ENCODE data around the gene PTPRN2. TPM values are rescaled to one million over a fixed set of nuclear protein-coding genes. Genes with fewer than 3 reads are reported as not detected.

Gene PTPRN2
- total and polyA plus RNA-seq, 2 of the 8 experiments (the other 6 are each of a cell fraction or from before 2014, with no cell fraction given), result 2.6 to 4.5 TPM

DNA sequence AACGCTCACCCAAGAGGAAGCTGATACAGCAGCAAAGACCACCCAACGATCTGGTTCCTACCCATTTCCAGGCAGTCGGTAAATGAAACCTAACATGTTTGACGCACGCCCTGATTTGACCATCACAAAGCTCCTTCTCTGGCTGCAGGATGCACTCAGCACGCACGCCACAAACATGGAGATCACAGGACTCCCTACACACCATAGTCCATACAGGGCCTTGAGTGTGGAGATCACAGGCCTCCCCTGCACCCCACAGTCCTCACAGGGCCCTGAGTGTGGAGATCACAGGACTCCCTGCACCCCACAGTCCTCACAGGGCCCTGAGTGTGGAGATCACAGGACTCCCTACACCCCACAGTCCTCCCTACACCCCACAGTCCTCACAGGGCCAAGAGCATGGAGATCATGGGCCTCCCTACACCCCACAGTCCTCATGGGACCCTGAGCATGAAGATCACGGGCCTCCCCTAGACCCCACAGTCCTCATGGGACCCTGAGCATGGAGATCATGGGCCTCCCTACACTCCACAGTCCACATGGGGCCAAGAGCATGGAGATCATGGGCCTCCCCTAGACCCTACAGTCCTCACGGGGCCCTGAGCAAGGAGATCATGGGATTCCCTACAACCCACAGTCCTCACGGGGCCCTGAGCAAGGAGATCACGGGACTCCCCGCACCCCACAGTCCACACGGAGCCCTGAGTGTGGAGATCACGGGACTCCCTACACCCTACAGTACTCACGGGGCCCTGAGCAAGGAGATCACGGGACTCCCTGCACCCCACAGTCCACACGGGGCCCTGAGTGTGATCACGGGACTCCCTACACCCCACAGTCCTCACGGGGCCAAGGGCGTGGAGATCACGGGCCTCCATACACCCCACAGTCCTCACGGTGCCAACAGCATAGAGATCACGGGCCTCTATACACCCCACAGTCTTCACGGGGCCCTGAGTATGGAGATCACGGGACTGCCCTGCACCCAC is 841.6 kb downstream of the PTPRN2 start:
- Histone ChIP-seq H3K4me3 (ENCODE audit: extremely low read depth in 1 of 4, insufficient read depth in 2 of 4, low read depth in 3 of 4, low read length in 4 of 4) (no peak overlapping the region), H3K9me3 (ENCODE audit: insufficient read depth in 2 of 2, low read depth in 1 of 2, low read length in 1 of 2) (no peaks in the 10 kb centered on the region), H2AFZ (ENCODE audit: low read length) (no peak overlapping the region), H2BK12ac (ENCODE audit: low read depth, low read length) (no peak overlapping the region), H2AK5ac (ENCODE audit: low read depth, low read length) (no peak overlapping the region), H3K27me3 (replicated peaks in 1 of 4; ENCODE audit: control insufficient read depth in 3 of 4, extremely low read depth in 1 of 4, insufficient read depth in 3 of 4, low read length in 3 of 4) (no peaks in the 10 kb centered on the region), H3K4ac (replicated peaks; ENCODE audit: insufficient read length, low read depth, low read length) (no peak overlapping the region), H3K79me2 (ENCODE audit: control insufficient read depth in 1 of 2, insufficient read depth in 2 of 2, low read length in 2 of 2) (no peaks in the 10 kb centered on the region), H3K23ac (ENCODE audit: insufficient read length) (no peak overlapping the region), H3K36me3 (ENCODE audit: control insufficient read depth in 2 of 4, insufficient read depth in 4 of 4, low read length in 3 of 4) (no peaks in the 10 kb centered on the region), H4K5ac (ENCODE audit: insufficient read length, low read depth, low read length) (no peak overlapping the region), H3K4me1 (replicated peaks in 1 of 4; ENCODE audit: control insufficient read depth in 3 of 4, insufficient read depth in 4 of 4, low read length in 3 of 4) (no peaks in the 10 kb centered on the region), H3K56ac (replicated peaks; ENCODE audit: insufficient read length, low read depth, low read length) (no peak overlapping the region), H2BK5ac (ENCODE audit: low read depth, low read length) (no peak overlapping the region), H3K27ac (ENCODE audit: low read depth, low read length) (no peak overlapping the region), H2BK15ac (ENCODE audit: low read length) (no peak overlapping the region), H4K8ac (ENCODE audit: extremely low read depth, insufficient read depth, low read length) (no peak overlapping the region), H3K79me1 (ENCODE audit: low read depth, low read length) (no peaks in the 10 kb centered on the region), H3K23me2 (ENCODE audit: low read depth, low read length) (no peaks in the 10 kb centered on the region), H3K18ac (ENCODE audit: extremely low read depth, low read length) (no peak overlapping the region), H2BK120ac (replicated peaks; ENCODE audit: low read depth, low read length) (no peak overlapping the region), H2BK20ac (ENCODE audit: low read length) (no peak overlapping the region), H3K9ac (replicated peaks in 1 of 4; ENCODE audit: extremely low read depth in 1 of 4, low read depth in 3 of 4, low read length in 3 of 4) (no peak overlapping the region), H3K14ac (ENCODE audit: insufficient read length) (no peak overlapping the region), H4K91ac (replicated peaks; ENCODE audit: insufficient read length, low read length) (no peak overlapping the region), H4K20me1 (replicated peaks in 1 of 2; ENCODE audit: control insufficient read depth in 1 of 2, insufficient read depth in 2 of 2, low read length in 2 of 2) (no peaks in the 10 kb centered on the region), H3K4me2 (ENCODE audit: insufficient read depth in 1 of 2, low read depth in 2 of 2, low read length in 2 of 2) (no peak overlapping the region)
- WGBS, 2 experiments (ENCODE audit: extremely low coverage in 1 of 2, insufficient coverage in 1 of 2, insufficient read length in 1 of 2, insufficient replicate concordance in 2 of 2, low coverage in 1 of 2, low lambda C conversion rate in 2 of 2, missing lambda C conversion rate in 1 of 2), result 88% methylated on average over 23 of the region's 25 CpGs; no CpG with 5 or more reads in 1 of the 2 experiments
- ChIA-PET POLR2A (ENCODE audit: partially characterized antibody) (interaction anchor here (0.7 kb wide), 1 partner anchor 38 kb away, joined by 3 read pairs; no protein-coding TSS in a partner anchor), CTCF (ENCODE audit: partially characterized antibody) (interaction anchor here (2.2 kb wide), 1 partner anchor 8 kb away, joined by 8 read pairs; no protein-coding TSS in a partner anchor)
- no peak for FAIRE-seq
- DNase-seq (ENCODE audit: low read depth in 1 of 2, low spot score in 2 of 2), result no peak
- TF ChIP-seq FOSL1 (IDR thresholded peaks at IDR 0.05; ENCODE audit: insufficient read depth, low read depth, low read length) (no peak), TBP (IDR thresholded peaks at IDR 0.05; ENCODE audit: low read depth, low read length) (no peak), NANOG (IDR thresholded peaks at IDR 0.05; ENCODE audit: insufficient read depth, low read depth, low read length, poor library complexity, severe bottlenecking) (no peak), CHD1 (IDR thresholded peaks at IDR 0.05; ENCODE audit: low read depth, low read length) (no peak)

All from H1 (cell line).